ENCODE results near the gene KCNQ5. TPM values are rescaled to one million over a fixed set of nuclear protein-coding genes. Genes with fewer than 3 reads are reported as not detected.

KCNQ5 gene
- total RNA-seq, 1 experiment from 2014 or later: 0.07 TPM

DNA sequence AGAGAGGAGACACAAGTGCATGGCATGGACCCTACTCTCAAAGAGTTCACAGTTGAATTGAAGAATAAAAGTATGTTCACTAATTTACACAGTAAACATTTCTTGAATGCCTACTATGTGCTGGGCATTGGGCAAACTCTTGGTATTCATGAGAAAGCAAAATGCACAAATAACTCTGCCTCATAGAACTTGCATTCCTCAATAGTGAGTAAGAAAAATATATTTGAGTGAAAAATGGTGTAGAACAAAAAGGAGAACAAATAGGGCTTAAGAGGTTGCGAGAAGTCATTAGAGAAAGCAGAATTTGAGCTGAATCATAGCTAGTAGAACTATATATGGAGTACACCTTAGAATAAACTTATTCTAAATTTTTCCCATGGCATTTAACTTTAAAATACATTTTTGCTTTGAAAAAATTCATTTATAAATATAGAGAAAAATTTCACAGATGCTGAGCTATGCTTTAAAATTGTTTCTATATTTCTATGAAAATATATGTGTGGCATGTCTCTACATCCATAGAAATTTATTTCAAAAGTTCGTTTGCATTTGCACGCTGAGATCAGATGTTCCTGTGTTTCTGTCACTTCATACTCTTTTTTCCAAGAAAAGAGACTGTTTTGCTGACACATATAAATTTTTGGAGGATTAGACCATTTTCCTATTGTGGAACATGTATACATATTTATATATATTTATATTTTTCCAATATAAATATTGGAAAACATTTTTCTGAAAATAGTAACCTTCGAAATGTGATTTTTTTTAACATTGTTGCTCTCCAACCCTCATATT lies 236.1 kb downstream of the KCNQ5 start:
- no peak overlapping the region for H2BK12ac ChIP-seq (ENCODE audit: insufficient read length, low read depth, low read length)
- Mint-ChIP-seq H3K27me3 (ENCODE audit: low read depth) (no peaks in the 10 kb centered on the region), H3K36me3 (ENCODE audit: insufficient read depth in 1 of 3, low read depth in 3 of 3) (no peaks in the 10 kb centered on the region), H3K27ac (no peak overlapping the region), H3K9me3 (no peaks in the 10 kb centered on the region), H3K4me3 (no peak overlapping the region), H3K4me1 (0 out of 4 replicates have a peak, but pooled peaks cover 0 to 2% of the 10 kb centered on the region in 2 experiments)
- H2BK20ac ChIP-seq (ENCODE audit: low read depth, low read length, poor library complexity, severe bottlenecking): no peak overlapping the region
- H3T11ph ChIP-seq (ENCODE audit: low read length): no peak overlapping the region
- H2AFZ ChIP-seq (ENCODE audit: low read length): no peak overlapping the region
- TF ChIP-seq, protein P1, sequence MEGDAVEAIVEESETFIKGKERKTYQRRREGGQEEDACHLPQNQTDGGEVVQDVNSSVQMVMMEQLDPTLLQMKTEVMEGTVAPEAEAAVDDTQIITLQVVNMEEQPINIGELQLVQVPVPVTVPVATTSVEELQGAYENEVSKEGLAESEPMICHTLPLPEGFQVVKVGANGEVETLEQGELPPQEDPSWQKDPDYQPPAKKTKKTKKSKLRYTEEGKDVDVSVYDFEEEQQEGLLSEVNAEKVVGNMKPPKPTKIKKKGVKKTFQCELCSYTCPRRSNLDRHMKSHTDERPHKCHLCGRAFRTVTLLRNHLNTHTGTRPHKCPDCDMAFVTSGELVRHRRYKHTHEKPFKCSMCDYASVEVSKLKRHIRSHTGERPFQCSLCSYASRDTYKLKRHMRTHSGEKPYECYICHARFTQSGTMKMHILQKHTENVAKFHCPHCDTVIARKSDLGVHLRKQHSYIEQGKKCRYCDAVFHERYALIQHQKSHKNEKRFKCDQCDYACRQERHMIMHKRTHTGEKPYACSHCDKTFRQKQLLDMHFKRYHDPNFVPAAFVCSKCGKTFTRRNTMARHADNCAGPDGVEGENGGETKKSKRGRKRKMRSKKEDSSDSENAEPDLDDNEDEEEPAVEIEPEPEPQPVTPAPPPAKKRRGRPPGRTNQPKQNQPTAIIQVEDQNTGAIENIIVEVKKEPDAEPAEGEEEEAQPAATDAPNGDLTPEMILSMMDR (conservative IDR thresholded peaks at IDR 0.05): no peak
- no peak overlapping the region for H2AK5ac ChIP-seq (ENCODE audit: insufficient read length, low read length)
- DNase-seq: no peak
- H3K4me1 ChIP-seq (ENCODE audit: insufficient read depth, low read length): peaks cover 2% of the 10 kb centered on the region
- H3K27me3 ChIP-seq (ENCODE audit: insufficient read depth, low read length): no peaks in the 10 kb centered on the region
- no peak overlapping the region for H4K8ac ChIP-seq (replicated peaks; ENCODE audit: insufficient read length, low read depth, low read length)
- no CpG with 5 or more reads among the region's 4 CpGs for WGBS (ENCODE audit: extremely low coverage, insufficient read length, low lambda C conversion rate)
- H3K56ac ChIP-seq (ENCODE audit: insufficient read length, low read depth, low read length): no peak overlapping the region
- H4K91ac ChIP-seq (ENCODE audit: insufficient read length, low read depth, low read length): no peak overlapping the region
- H4K5ac ChIP-seq (ENCODE audit: insufficient read length, low read depth, low read length): no peak overlapping the region
- no peak overlapping the region for H3K4me2 ChIP-seq (ENCODE audit: insufficient read depth, insufficient read length, low read length)
- H3K23ac ChIP-seq (ENCODE audit: insufficient read length, low read depth, low read length): no peak overlapping the region
- no peaks in the 10 kb centered on the region for H3K23me2 ChIP-seq (ENCODE audit: insufficient read length, low read depth, low read length, poor library complexity, severe bottlenecking)
- H2BK120ac ChIP-seq (ENCODE audit: low read depth, low read length, poor library complexity, severe bottlenecking): no peak overlapping the region
- no peaks in the 10 kb centered on the region for H4K20me1 ChIP-seq (ENCODE audit: control insufficient read depth, insufficient read depth, insufficient read length)
- no peak overlapping the region for H3K4ac ChIP-seq (ENCODE audit: low read depth, low read length)
- H3K14ac ChIP-seq (ENCODE audit: insufficient read depth, low read length): no peak overlapping the region
- H3K9ac ChIP-seq (ENCODE audit: extremely low read depth, insufficient read length, low read length): no peak overlapping the region
- no peaks in the 10 kb centered on the region for H3K79me1 ChIP-seq (ENCODE audit: insufficient read depth, low read depth, low read length, poor library complexity, severe bottlenecking)
- H3K27ac ChIP-seq (ENCODE audit: insufficient read length, low read depth, low read length): no peak overlapping the region
- no peak overlapping the region for H2BK15ac ChIP-seq (ENCODE audit: low read depth, low read length)
- H3K79me2 ChIP-seq (ENCODE audit: insufficient read depth, low read length): no peaks in the 10 kb centered on the region
- no peak overlapping the region for H3K18ac ChIP-seq (ENCODE audit: insufficient read length, low read depth, low read length)
- H3K9me3 ChIP-seq (ENCODE audit: control insufficient read depth, low read depth, low read length): no peaks in the 10 kb centered on the region
- no peak overlapping the region for H2BK5ac ChIP-seq (ENCODE audit: insufficient read length, low read length)

Measured in H9 (cell line).